ENCODE measurements around the gene LURAP1L.

The LURAP1L gene

DNA sequence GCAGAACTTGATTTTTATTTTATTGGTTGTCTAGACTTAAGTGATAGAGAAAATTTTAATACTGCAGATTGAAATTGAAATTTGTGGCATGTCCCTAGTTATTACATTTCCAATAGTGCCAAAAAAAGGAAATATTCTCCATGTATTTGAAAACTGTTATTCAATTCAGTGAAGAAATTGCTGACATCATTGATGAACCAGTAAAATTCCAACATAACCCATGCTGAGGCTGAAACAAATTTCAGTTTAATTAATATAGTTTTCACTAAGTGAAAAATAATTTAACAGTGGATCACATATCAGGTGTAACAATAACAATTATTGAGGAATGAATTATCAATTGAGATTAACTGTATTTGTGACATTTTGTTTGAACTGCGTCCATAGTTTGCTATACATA lies 38.7 kb downstream of the LURAP1L start:
- no peak for DNase-seq (ENCODE audit: low read depth in 3 of 3)

DNA sequence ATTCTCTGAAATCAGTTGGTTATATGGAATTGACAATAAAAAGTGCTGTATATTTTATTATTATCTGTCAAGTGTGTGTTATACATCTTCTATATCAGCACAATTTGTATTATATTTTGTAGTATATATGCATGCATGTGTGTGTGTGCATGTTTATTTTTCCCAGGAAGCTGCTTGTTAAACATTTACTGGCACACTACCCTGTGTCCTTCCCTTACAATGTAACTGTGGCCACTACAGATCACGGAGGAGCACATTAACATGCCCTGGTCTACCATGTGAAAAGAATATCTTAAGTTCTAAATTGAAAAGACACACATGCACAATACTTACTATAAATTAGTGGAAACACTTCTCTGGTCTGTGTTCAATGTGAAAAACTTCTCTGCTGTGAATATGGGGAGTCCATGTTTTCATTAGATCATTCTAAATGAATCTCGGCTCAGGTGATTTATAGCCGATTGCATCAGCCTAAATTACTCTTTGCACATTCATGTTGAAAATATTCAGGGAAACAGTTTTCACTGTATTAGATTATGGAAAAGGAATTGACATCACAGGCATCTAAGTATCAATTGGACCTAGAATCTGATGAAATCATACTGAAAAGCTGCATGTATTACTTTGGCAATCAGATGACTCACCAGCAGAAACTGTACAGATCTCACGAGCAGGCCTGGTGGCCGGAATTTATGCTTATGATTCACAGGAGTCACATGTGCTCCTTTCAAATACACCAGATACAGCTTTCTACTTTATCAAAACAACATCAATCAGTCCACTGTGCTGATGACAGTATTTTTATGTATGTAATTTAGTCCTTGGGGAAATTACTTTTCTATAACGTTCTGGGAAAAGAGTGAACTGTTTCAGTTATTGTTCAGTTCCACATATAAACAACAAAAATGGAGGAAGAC lies 39.4 kb downstream of the LURAP1L start:
- no peak for DNase-seq (ENCODE audit: low read depth in 3 of 3)

DNA sequence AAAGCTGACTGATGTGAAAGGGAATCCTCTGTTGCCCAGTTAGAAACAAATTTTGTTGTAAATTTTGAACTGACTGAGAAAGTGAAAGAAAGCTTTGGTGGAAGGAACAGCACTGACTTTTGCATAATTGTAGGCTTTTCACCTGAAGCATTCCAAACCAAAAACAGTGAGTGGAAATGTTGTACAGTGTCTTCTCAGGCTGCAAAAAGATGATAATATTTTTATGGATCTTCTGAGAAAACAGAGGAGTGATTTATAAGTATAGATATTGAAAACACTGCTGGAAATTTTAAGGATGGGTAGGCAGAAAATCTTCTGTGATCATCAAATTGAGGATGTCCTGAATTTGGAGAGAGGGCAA lies 40.0 kb downstream of the LURAP1L start:
- DNase-seq (ENCODE audit: low read depth in 3 of 3) = no peak

DNA sequence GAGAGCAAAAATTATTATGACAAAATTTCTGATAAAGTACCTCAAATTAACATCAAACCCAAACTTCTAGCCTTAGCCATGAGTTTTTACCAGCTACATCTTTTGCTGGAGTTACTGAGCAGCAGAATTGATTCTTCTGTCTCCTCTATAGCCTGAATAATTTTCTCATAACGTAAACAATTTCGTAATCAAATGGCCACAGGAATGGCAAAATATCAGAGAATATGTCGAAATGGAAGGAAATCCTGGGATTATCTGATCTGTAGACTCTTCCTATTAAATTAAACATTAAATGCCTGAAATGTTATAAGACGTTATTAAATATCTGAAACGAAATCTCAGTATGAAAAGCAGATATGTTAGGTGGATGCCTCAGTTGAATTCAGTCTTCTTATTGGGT lies 41.1 kb downstream of the LURAP1L start:
- no peak for DNase-seq (ENCODE audit: low read depth in 3 of 3)

DNA sequence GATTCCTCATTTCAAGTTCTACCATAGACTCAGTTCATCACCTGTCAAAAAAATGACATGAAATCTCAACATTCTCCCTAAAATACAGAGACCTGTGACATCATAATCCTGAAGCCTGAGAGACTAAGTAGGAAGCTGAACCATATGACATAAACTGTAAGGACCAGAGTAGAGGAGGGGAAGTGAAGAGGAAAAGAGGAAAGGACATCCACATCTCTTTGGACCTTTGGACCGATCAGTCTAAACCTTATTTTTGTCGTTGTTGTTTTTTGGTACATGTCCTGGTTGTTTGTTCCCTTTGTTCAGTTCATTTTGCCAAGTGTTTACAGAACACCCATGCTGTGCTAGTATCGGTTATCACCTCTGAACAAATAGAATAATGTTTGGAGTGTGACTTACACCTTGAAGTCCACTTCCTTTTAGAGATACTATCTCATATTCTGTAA lies 41.9 kb downstream of the LURAP1L start:
- no peak for DNase-seq (ENCODE audit: low read depth in 3 of 3)

DNA sequence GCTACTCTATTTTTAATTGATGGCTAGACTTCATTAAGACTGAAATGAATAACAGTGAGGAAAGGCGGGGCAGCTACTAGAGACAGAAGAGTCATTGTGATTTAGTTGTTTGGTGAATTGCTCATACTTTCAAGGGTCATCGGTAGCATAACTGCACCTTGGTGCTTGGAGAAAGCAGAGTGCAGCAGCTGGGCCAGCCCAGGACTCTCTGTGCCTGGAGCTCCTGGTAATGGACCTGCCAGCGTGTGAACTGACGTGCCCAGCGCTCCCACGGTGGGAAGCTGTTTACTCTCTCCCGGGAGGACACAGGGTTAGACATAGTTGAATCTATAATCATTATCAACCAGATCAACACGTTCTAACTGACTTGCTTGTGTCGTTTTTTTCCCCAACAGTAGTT lies 42.9 kb downstream of the LURAP1L start:
- no peak for DNase-seq (ENCODE audit: low read depth in 3 of 3)

DNA sequence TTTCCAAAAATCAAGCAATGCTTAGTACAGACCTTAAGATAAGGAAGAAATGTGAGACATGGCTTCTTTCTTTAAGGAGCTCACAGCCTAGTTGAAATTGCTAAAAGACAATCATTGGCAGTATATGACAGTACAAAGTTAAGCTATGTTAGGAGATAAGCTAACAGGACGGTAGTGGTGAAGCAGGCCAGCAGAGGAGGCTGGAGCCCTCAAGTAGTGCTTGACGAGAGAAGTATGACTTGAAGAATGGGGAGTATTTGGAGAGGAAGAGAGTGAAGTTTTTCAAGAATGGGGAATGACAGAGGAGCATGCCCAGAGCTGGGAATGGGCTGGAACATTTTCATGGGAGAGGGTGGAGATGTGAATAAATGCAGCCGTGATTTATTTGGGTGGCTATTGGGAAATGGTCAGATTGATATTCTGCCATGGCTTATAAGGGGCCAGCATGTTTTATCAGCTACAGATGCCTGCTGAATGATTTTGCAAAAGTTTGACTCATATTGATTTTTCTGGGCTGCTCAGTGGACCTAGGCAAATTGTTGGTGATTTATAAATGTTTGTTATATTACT lies 43.7 kb downstream of the LURAP1L start:
- DNase-seq (ENCODE audit: low read depth in 3 of 3) = no peak

DNA sequence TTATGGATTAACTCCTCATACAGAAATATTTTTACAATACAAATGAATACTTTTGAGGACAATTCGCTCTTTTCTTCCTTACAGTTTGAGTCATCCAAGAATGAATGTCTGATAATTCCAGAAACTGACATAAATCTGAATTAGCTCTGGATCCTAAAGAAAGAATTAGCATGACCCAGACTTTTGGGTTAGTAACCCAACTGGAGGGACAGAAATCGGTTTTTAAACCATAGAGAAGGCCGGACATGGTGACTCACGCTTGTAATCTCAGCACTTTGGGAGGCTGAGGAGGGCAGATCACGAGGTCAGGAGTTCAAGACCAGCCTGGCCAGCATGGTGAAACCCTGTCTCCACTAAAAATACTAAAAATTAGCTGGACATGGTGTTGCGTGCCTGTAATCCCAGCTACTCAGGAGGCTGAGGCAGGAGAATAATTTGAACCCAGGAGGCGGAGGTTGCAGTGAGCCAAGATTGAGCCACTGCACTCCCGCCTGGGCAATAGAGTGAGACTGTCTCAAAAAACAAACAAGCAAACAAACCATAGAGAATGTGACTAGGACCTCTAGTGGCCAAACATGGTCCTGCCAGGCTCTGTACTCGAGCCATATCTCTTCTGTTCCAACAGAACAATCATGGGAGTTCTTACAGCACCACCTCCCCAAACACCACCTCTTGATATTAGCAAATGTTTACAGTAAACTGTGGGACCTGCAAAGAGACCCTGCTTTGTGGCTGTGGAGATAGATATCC lies 44.8 kb downstream of the LURAP1L start:
- no peak for DNase-seq (ENCODE audit: low read depth in 3 of 3)

DNA sequence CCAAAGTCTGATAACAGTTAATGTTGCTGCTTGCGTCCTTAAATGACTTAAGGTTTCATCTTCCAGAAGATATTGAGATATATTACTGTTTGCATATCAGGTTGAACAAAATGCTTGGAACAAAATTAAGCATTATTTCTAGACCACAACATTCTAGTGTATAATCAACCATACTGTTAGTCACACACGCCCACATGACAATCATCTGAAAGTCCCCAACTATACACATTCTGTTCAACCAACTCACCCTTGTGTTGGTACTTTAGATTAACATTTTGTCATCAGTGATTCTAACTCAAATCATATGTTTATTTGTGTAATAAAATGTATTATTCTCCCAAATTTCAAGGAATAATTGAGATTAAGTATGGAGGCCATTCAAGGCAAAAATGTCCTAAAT lies 47.3 kb downstream of the LURAP1L start:
- no peak for DNase-seq (ENCODE audit: low read depth in 3 of 3)

DNA sequence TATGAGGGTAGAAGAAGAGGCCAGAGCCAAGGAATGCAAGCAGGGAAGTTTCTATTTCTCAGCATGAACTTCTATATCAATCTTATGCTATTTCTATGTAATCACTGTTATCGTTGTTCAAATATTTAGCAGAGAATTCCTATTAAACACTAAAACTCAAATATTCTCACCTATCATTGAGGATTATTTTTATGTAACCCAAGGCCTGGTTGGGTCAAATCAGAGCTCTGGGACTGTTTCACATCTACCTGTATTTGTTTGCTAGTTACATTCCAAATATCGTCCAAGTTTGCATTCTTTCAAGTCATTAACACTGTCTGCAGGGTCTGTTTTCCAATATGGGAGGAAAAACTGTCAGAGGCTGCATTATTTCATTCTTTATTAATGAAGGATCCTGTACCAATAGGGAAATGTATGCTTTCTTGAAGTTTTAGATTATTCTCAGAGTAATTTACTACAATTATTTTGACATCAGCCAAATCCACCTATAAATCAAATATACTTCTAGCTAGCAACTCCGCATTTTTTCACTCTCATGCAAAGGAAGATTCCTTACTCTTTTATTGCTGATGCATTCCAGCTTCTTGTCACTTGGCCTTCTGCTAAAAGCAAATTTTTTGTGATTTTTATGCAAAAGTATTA lies 52.2 kb downstream of the LURAP1L start:
- DNase-seq (ENCODE audit: low read depth in 3 of 3) = no peak

DNA sequence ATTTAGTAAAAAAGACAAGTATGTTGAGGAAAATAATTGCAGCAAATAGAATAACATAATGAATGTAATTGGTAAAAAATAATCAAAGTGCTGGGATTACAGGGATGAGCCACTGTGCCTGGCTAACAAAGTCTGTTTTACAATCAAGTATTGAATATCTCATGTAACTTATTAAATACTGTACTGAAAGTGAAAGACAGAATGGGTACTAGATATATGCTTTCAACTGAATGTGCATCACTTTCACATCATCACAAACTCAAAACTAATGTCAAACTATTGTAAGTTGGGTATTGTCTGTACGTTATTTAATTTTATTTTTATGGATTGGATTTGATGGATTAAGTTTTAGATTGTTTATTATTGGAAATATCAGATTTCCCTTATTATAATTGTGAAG lies 58.9 kb downstream of the LURAP1L start:
- no peak for DNase-seq (ENCODE audit: low read depth in 3 of 3)

DNA sequence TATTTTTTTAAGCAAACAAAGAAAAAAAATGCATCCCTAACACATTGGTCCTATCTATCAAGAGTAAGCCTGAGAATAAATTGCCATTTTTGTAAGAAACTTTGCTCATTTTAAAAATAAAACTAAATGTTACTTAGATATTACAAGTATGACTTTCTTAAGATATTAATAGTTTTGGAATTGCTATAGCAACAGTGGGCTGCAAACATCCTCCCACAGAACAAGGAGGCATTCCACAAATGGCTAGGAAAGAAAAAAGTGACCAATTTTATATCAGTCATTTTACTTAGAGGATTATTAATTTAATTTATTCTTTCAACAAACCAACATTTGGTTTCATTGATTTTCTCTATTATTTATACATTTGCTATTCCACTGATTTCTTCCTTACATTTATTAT lies 63.7 kb downstream of the LURAP1L start:
- no peak for DNase-seq (ENCODE audit: low read depth in 3 of 3)

DNA sequence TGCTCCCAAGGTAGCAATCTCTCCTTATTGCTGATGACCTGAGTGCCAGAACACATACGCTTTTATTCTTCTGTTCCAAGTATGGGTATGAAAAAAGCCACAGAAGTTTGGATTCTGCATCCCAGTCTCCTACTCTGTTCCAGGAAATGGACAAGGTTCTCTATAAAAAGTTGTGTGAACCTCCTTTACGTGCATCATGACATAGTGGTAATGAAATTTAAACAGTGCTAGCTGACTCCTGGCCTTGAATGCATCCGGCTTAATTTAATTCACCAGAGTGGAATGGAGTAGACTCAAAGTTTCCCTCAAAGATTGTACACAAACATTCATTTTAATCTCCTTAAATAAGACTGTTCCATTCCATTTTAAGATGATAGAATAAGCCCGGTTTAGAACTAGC lies 68.9 kb downstream of the LURAP1L start:
- DNase-seq (ENCODE audit: low read depth in 3 of 3) = no peak

DNA sequence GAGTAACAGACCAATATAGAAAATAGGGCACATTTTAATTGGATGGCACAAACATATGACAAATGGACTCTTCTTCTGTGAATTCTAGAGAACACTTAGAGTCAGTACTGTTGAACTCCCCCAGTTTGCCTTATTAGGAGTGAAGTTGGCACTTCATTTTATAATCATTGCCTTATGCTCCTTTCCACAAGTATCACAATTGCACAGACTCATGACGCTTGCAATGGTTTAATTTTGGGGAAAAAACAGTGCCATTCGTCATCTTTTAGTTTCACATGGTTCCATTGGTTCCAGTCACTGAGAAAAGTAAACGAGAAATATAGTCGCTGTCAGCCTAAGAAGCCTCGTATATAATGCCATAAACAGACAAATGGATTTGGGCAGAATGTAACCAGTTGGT lies 71.2 kb downstream of the LURAP1L start:
- DNase-seq (ENCODE audit: low read depth in 3 of 3) = no peak

DNA sequence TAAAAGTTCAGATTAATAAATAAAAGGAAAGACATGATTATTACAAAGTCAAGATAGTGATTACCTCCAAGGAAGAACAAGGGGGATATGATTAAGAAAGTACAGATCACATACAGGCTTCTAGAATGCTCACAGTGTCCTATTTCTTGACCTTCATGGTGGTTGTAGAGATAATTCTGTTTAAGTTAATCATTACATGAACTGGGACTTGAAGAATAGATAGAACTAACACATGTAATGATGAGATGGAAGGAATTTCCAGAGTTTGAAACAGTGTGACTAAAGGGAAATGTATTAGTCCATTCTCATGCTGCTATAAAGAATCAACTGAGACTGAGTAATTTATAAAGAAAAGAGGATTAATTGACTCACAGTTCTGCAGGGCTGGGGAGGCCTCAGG lies 72.7 kb downstream of the LURAP1L start:
- no peak for DNase-seq (ENCODE audit: low read depth in 3 of 3)

DNA sequence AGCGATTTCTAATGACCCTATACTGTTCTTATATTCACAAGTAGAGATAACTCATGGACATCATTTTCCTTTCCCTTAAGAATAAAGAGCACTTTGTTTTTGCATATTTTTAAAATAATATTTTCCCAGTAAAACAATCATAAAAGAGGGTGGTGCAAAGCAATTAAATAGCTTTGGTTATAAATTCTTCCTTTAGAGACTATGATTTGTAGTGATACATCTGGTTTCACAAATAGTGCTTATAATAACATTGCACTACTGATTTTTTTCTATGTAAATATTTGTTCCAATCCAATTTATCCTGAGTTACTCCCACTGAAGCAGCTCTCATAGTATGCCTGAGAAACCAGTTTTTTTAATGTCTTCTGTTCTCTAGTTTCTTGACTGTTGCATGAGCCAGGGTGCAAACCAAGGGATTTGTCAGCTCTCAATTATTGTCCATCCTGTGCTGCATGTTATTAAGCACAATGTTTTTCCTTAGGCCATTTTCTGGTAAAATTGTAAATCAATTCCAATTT lies 74.7 kb downstream of the LURAP1L start:
- DNase-seq (ENCODE audit: low read depth in 3 of 3) = no peak

DNA sequence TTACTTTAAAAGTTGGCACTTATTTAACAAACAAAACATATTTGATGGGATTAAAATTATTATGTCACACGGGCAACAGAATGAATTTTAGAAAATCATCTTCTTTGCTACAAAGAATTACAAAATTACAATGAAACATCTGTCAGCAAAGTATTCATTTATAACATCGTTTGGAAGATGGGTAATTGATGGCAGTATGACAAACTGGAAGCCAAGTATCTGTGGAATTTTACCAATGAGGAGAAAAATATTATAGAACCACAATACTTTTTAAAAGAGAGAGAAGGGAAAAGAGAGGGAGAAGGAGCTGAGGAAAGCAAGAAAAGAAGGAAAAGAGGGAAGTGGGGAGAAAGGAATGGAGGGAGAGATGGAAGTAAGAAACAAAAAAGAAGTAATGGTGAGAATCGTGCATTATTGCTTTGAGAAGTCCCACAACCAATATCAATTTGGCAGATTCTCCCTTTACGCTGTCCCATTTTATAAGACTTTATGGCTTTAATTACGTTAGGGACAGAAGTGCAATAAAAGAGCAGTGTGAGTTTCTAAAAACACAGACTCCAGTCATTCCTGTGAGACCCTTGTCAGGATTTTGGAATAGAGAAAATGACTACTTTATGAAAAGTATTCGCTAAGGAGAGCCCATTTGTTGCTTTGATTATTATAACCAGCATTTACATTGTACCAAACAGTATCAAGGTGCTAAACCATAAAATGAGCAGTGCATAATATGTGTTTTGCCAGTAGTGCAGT lies 76.7 kb downstream of the LURAP1L start:
- no peak for DNase-seq (ENCODE audit: low read depth in 3 of 3)

DNA sequence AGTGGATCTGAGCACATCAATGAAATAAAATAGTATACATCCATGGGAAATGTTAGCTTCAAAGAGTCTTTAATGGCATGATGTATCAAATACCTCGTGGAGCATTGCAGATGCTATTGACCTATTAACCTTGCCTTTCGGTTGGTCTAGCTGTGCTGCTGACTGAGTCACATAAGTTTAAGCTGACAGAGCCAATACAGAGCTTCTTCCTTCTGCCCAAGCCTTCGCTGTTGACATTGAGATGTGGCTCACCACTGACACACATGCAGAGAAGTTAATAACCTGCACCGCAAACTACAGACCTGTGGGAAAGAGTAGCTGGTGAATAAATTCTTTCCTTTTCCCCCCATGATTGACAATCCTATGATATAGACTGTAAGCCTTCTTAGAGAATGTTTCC lies 78.2 kb downstream of the LURAP1L start:
- DNase-seq (ENCODE audit: low read depth in 3 of 3) = no peak

DNA sequence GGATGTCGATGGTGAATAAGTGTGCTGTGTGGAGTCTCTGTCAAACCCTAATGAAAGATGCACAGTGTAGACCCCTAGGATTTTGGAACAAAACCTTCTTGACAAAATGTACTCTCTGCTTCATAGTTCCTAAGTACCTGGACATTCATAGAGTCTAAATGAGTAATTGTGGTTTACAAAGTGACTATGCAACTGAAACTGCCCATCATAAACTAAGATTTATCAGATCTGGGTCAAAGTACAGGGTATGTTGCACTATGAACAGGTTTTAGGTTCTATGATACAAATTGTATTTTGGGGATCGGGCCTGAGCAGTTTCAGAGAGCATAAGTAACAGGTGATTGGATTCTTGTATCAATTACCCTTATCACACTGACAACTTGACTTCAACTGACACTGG lies 79.4 kb downstream of the LURAP1L start:
- DNase-seq (ENCODE audit: low read depth in 3 of 3) = no peak

DNA sequence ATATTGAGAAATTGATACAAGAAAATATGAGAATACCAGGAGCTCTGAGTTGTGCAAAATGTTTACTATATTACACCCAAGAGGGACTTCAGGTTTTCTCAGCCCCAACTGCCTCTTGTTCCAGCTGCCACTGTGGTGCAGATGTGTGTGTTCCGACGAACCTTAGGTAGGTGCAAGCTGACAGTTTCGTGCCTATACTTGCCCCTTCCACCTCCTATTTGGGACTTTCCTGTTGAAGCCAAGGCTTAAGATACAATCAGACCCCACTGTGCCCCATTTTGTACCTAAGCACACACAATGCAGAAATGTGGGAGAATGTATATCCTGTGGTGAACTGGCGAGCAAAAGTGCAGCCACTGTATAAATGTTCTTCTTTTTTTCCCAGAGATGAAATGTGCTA lies 80.2 kb downstream of the LURAP1L start:
- DNase-seq (ENCODE audit: low read depth in 3 of 3) = no peak

DNA sequence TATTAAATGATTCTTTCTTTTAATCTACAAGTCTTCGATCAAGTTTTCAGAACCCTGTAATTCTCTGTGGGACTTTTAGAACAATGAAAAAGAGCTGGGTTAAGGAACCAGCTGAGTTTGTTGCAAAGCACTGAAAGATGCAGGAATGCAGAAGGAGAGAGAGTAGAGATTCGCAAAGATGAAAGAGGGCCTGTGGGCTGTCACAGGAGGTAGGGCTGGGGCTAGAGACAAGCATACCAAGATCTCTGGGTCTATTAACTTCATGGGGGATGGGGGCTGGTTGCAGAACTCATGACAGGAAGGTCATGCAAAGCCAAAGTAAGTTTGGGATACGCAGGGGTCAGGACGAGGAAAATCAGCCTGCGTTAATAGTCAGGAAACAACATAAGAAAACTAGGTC lies 81.8 kb downstream of the LURAP1L start:
- DNase-seq (ENCODE audit: low read depth in 3 of 3) = no peak

Measured in stimulated activated CD4-positive, alpha-beta T cell treated with anti-CD3 and anti-CD28 coated beads, TNF-alpha, amount 100 ng/mL, for 48 hours (primary cell).